ENCODE data around the gene PIGZ.

Gene PIGZ

DNA sequence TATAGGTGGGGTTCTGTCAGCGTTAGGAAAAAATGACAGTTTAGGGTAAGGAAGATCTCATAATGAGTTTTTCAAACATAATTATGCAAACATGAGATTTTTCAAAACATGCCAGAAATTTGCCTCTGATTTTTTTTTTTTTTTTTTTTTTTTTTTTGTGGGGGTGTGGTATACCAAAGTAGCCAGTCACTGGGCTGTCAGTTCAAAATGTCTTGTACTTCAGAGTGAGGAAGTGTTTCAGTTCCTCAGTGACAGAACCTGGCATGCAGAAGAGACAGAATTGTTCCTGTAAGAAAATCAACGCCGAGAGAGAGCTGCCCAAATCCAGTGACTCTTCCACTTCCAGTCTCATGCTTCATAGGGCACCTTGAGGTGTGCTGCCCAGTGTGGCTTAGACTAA lies 36.0 kb downstream of the PIGZ start:
- no peaks in the 10 kb centered on the region for H3K9me3 ChIP-seq (ENCODE audit: control insufficient read depth, low read length)
- peaks cover 10% of the 10 kb centered on the region for H3K36me3 ChIP-seq (ENCODE audit: control insufficient read depth, insufficient read depth, low read length)
- H3K27me3 ChIP-seq (ENCODE audit: control insufficient read depth, insufficient read depth, low read length) = no peaks in the 10 kb centered on the region
- H3K4me1 ChIP-seq (ENCODE audit: control insufficient read depth, insufficient read depth, low read length) = no peaks in the 10 kb centered on the region
- H3K9ac ChIP-seq (ENCODE audit: low read length) = no peak overlapping the region
- H3K4me3 ChIP-seq (ENCODE audit: low read length) = no peak overlapping the region

DNA sequence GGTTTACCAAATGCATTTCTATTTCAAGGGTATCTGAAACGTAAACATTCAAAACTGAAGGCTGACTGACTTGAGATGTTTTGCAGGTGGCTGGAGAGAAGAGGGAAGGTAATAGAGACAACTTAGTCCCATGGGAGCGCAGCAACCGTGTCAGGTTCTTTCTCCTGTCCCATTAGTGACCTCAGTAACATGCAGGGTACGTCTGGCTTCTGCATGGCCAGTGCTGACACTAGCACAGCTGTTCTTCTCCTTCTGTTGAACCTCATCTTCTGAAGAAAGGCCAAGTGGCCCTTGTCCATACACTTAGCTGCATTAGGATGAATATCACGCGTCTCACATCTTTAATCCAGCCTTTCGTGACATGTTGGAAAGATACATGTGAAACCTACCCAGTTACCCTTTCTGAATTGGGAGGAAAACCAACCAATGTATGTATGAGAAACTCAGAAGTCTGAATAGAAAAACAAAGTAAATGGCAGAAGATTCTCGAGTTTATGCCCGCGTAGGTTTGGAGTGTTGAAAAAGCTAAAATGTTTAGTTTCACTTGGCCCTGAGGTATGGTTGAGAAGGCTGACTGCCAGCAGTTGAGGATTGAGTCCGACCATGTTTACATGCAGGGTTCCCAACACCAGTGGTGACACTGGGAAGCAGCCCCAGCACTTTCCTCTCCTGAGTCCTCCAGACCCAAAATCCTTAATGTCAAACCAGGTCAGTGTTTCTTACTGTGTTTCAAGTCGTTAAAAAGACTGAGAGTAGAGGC lies 36.6 kb downstream of the PIGZ start:
- no peak overlapping the region for H3K9ac ChIP-seq (ENCODE audit: low read length)
- H3K36me3 ChIP-seq (ENCODE audit: control insufficient read depth, insufficient read depth, low read length) = peaks cover 10% of the 10 kb centered on the region

DNA sequence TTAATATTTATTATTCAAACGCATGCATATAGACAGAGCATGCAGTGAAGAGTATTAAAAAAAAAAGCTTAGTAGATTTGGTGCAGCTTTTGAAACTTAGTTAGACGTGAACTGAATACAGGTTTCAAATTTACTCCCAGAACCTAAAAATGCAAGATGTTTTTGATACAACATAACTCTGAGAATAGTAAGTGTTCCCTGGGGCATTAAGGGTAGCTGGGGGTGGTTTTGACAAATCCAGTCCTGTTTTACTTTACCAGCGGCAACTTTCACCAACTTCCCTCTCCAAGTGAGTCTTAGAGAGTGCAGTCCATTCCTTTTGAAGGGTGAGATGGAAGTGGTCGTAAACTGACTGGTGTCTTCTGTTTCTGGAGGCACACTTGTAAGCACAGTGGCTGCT lies 37.5 kb downstream of the PIGZ start:
- H3K9ac ChIP-seq (ENCODE audit: low read length) = no peak overlapping the region
- H3K4me1 ChIP-seq (ENCODE audit: control insufficient read depth, insufficient read depth, low read length) = no peaks in the 10 kb centered on the region
- no peaks in the 10 kb centered on the region for H3K27me3 ChIP-seq (ENCODE audit: control insufficient read depth, insufficient read depth, low read length)
- peaks cover 3% of the 10 kb centered on the region for H3K36me3 ChIP-seq (ENCODE audit: control insufficient read depth, insufficient read depth, low read length)
- no peak overlapping the region for H3K4me3 ChIP-seq (ENCODE audit: low read length)
- no peaks in the 10 kb centered on the region for H3K9me3 ChIP-seq (ENCODE audit: control insufficient read depth, low read length)

More for the DNA sequence above, 36.6 kb downstream of the PIGZ start:
- H3K4me3 ChIP-seq (ENCODE audit: low read length) = no peak overlapping the region
- H3K27me3 ChIP-seq (ENCODE audit: control insufficient read depth, insufficient read depth, low read length) = no peaks in the 10 kb centered on the region
- no peaks in the 10 kb centered on the region for H3K4me1 ChIP-seq (ENCODE audit: control insufficient read depth, insufficient read depth, low read length)
- H3K9me3 ChIP-seq (ENCODE audit: control insufficient read depth, low read length) = no peaks in the 10 kb centered on the region

GRCh38 chr3:196927571-196928453 lies 40.8 kb downstream of the PIGZ start:
- Histone ChIP-seq H3K27me3 (ENCODE audit: control insufficient read depth, insufficient read depth, low read length) (no peaks in the 10 kb centered on the region), H3K9me3 (ENCODE audit: control insufficient read depth, low read length) (no peaks in the 10 kb centered on the region), H3K36me3 (ENCODE audit: control insufficient read depth, insufficient read depth, low read length) (no peaks in the 10 kb centered on the region), H3K4me1 (ENCODE audit: control insufficient read depth, insufficient read depth, low read length) (no peaks in the 10 kb centered on the region), H3K9ac (ENCODE audit: low read length) (no peak overlapping the region), H3K4me3 (ENCODE audit: low read length) (no peak overlapping the region)

GRCh38 chr3:196920733-196921132 lies 47.9 kb downstream of the PIGZ start:
- no peak overlapping the region for H3K4me3 ChIP-seq (ENCODE audit: low read length)
- no peak overlapping the region for H3K9ac ChIP-seq (ENCODE audit: low read length)
- no peaks in the 10 kb centered on the region for H3K9me3 ChIP-seq (ENCODE audit: control insufficient read depth, low read length)
- no peaks in the 10 kb centered on the region for H3K27me3 ChIP-seq (ENCODE audit: control insufficient read depth, insufficient read depth, low read length)
- H3K36me3 ChIP-seq (ENCODE audit: control insufficient read depth, insufficient read depth, low read length) = no peaks in the 10 kb centered on the region
- no peaks in the 10 kb centered on the region for H3K4me1 ChIP-seq (ENCODE audit: control insufficient read depth, insufficient read depth, low read length)

GRCh38 chr3:196918968-196919367 lies 49.7 kb downstream of the PIGZ start:
- Histone ChIP-seq H3K27me3 (ENCODE audit: control insufficient read depth, insufficient read depth, low read length) (no peaks in the 10 kb centered on the region), H3K4me1 (ENCODE audit: control insufficient read depth, insufficient read depth, low read length) (no peaks in the 10 kb centered on the region)

GRCh38 chr3:196916995-196917394 lies 51.6 kb downstream of the PIGZ start:
- H3K4me1 ChIP-seq (ENCODE audit: control insufficient read depth, insufficient read depth, low read length) = no peaks in the 10 kb centered on the region
- no peaks in the 10 kb centered on the region for H3K36me3 ChIP-seq (ENCODE audit: control insufficient read depth, insufficient read depth, low read length)
- no peaks in the 10 kb centered on the region for H3K27me3 ChIP-seq (ENCODE audit: control insufficient read depth, insufficient read depth, low read length)
- no peak overlapping the region for H3K9ac ChIP-seq (ENCODE audit: low read length)
- H3K9me3 ChIP-seq (ENCODE audit: control insufficient read depth, low read length) = no peaks in the 10 kb centered on the region
- no peak overlapping the region for H3K4me3 ChIP-seq (ENCODE audit: low read length)

More at GRCh38 chr3:196918968-196919367, 49.7 kb downstream of the PIGZ start:
- Histone ChIP-seq H3K4me3 (ENCODE audit: low read length) (no peak overlapping the region), H3K9me3 (ENCODE audit: control insufficient read depth, low read length) (no peaks in the 10 kb centered on the region), H3K36me3 (ENCODE audit: control insufficient read depth, insufficient read depth, low read length) (no peaks in the 10 kb centered on the region), H3K9ac (ENCODE audit: low read length) (no peak overlapping the region)

GRCh38 chr3:196916221-196916620 lies 52.4 kb downstream of the PIGZ start:
- Histone ChIP-seq H3K9ac (ENCODE audit: low read length) (no peak overlapping the region), H3K9me3 (ENCODE audit: control insufficient read depth, low read length) (no peaks in the 10 kb centered on the region), H3K36me3 (ENCODE audit: control insufficient read depth, insufficient read depth, low read length) (no peaks in the 10 kb centered on the region), H3K4me1 (ENCODE audit: control insufficient read depth, insufficient read depth, low read length) (no peaks in the 10 kb centered on the region), H3K27me3 (ENCODE audit: control insufficient read depth, insufficient read depth, low read length) (no peaks in the 10 kb centered on the region), H3K4me3 (ENCODE audit: low read length) (no peak overlapping the region)

- Histone ChIP-seq H3K36me3 (ENCODE audit: control insufficient read depth, insufficient read depth, low read length) (no peaks in the 10 kb centered on the region), H3K4me3 (ENCODE audit: low read length) (no peak overlapping the region), H3K9me3 (ENCODE audit: control insufficient read depth, low read length) (no peaks in the 10 kb centered on the region), H3K9ac (ENCODE audit: low read length) (no peak overlapping the region), H3K27me3 (ENCODE audit: control insufficient read depth, insufficient read depth, low read length) (no peaks in the 10 kb centered on the region), H3K4me1 (ENCODE audit: control insufficient read depth, insufficient read depth, low read length) (no peaks in the 10 kb centered on the region)
Observed at GRCh38 chr3:196915375-196915774, 53.3 kb downstream of the PIGZ start.

GRCh38 chr3:196914866-196915265 lies 53.8 kb downstream of the PIGZ start:
- Histone ChIP-seq H3K9me3 (ENCODE audit: control insufficient read depth, low read length) (no peaks in the 10 kb centered on the region), H3K4me3 (ENCODE audit: low read length) (no peak overlapping the region), H3K4me1 (ENCODE audit: control insufficient read depth, insufficient read depth, low read length) (no peaks in the 10 kb centered on the region), H3K9ac (ENCODE audit: low read length) (no peak overlapping the region), H3K36me3 (ENCODE audit: control insufficient read depth, insufficient read depth, low read length) (no peaks in the 10 kb centered on the region), H3K27me3 (ENCODE audit: control insufficient read depth, insufficient read depth, low read length) (no peaks in the 10 kb centered on the region)

GRCh38 chr3:196903740-196904139 lies 64.9 kb downstream of the PIGZ start:
- Histone ChIP-seq H3K36me3 (ENCODE audit: control insufficient read depth, insufficient read depth, low read length) (no peaks in the 10 kb centered on the region), H3K4me3 (ENCODE audit: low read length) (no peak overlapping the region), H3K4me1 (ENCODE audit: control insufficient read depth, insufficient read depth, low read length) (no peaks in the 10 kb centered on the region), H3K27me3 (ENCODE audit: control insufficient read depth, insufficient read depth, low read length) (no peaks in the 10 kb centered on the region), H3K9ac (ENCODE audit: low read length) (no peak overlapping the region), H3K9me3 (ENCODE audit: control insufficient read depth, low read length) (no peaks in the 10 kb centered on the region)

DNA sequence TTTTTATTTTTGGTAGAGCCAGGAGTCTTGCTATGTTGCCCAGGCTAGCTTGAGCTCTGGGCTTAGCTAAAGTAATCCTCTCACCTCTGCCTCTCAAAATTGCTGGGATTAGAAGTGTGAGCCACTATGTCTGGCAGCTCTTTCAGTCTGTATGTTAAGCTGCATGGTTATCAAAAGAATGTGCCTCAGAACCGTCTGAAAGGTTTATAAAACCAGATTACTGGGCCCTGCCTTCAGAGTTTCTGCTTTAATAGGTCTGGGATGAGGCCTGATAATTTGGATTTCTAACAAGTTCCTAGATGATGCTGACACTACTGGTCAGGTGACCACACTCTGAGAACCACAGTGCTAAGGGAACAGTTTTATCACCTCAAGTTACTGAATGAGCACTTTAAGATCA lies 66.3 kb downstream of the PIGZ start:
- Histone ChIP-seq H3K4me3 (ENCODE audit: low read length) (no peak overlapping the region), H3K9ac (ENCODE audit: low read length) (no peak overlapping the region), H3K36me3 (ENCODE audit: control insufficient read depth, insufficient read depth, low read length) (no peaks in the 10 kb centered on the region), H3K9me3 (ENCODE audit: control insufficient read depth, low read length) (no peaks in the 10 kb centered on the region), H3K4me1 (ENCODE audit: control insufficient read depth, insufficient read depth, low read length) (no peaks in the 10 kb centered on the region), H3K27me3 (ENCODE audit: control insufficient read depth, insufficient read depth, low read length) (no peaks in the 10 kb centered on the region)
